ENCODE data around the gene KCTD16. TPM values are rescaled to one million over a fixed set of nuclear protein-coding genes. Genes with fewer than 3 reads are reported as not detected.

Gene KCTD16
- total and polyA plus RNA-seq, 2 experiments from 2014 or later = 0.02 to 0.76 TPM

- Mint-ChIP-seq H3K27me3 (ENCODE audit: insufficient read depth, low read depth, poor library complexity) (peaks cover 3% of the 10 kb centered on the region), H3K27ac (no peak overlapping the region), H3K9me3 (no peaks in the 10 kb centered on the region), H3K4me3 (no peak overlapping the region), H3K4me1 (peaks cover 3% of the 10 kb centered on the region; the same call in 1 of the 3 replicates), H3K36me3 (ENCODE audit: low read depth) (no peaks in the 10 kb centered on the region)
- TF ChIP-seq EZH2 (IDR thresholded peaks at IDR 0.05; ENCODE audit: low read depth, unreplicated experiment) (no peak), REST (IDR thresholded peaks at IDR 0.05; ENCODE audit: unreplicated experiment) (no peak), ZNF114 (CRISPR knock-in tag; IDR thresholded peaks at IDR 0.05) (no peak), NANOG (IDR thresholded peaks at IDR 0.05; ENCODE audit: borderline replicate concordance) (no peak), ZNF462 (CRISPR knock-in tag; IDR thresholded peaks at IDR 0.05) (no peak), EZH2phosphoT487 (IDR thresholded peaks at IDR 0.05; ENCODE audit: unreplicated experiment) (no peak), CTCF (conservative IDR thresholded peaks at IDR 0.05; ENCODE audit: low read depth in 2 of 2) (no peak), POLR2AphosphoS5 (IDR thresholded peaks at IDR 0.05; ENCODE audit: low read depth) (no peak), ZNF331 (CRISPR knock-in tag; IDR thresholded peaks at IDR 0.05; ENCODE audit: low read depth) (no peak), JUNB (IDR thresholded peaks at IDR 0.05; ENCODE audit: unreplicated experiment) (no peak), CREB1 (CRISPR knock-in tag; IDR thresholded peaks at IDR 0.05; ENCODE audit: low read depth) (no peak)
- TF ChIP-seq, protein P1, sequence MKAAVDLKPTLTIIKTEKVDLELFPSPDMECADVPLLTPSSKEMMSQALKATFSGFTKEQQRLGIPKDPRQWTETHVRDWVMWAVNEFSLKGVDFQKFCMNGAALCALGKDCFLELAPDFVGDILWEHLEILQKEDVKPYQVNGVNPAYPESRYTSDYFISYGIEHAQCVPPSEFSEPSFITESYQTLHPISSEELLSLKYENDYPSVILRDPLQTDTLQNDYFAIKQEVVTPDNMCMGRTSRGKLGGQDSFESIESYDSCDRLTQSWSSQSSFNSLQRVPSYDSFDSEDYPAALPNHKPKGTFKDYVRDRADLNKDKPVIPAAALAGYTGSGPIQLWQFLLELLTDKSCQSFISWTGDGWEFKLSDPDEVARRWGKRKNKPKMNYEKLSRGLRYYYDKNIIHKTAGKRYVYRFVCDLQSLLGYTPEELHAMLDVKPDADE (IDR thresholded peaks at IDR 0.05) = no peak
- H3K27me3 ChIP-seq (ENCODE audit: insufficient read depth) = no peaks in the 10 kb centered on the region
- no peak for DNase-seq (ENCODE audit: low spot score)
- H2AFZ ChIP-seq = no peak overlapping the region
- no peaks in the 10 kb centered on the region for H3K9me2 ChIP-seq (ENCODE audit: insufficient read depth)
- no peaks in the 10 kb centered on the region for H3K36me3 ChIP-seq (ENCODE audit: insufficient read depth)
- H3K27ac ChIP-seq (ENCODE audit: low read depth) = no peak overlapping the region
- no peaks in the 10 kb centered on the region for H4K20me1 ChIP-seq (replicated peaks; ENCODE audit: insufficient read depth)
- no peaks in the 10 kb centered on the region for H3K79me2 ChIP-seq (replicated peaks; ENCODE audit: insufficient read depth)
- H3K4me1 ChIP-seq (ENCODE audit: insufficient read depth) = no peaks in the 10 kb centered on the region
- no peak for ATAC-seq
- no peaks in the 10 kb centered on the region for H3F3A ChIP-seq (replicated peaks; ENCODE audit: low read depth)
- H3K4me3 ChIP-seq = no peak overlapping the region
- H3K4me2 ChIP-seq = no peak overlapping the region
Measured at GRCh38 chr5:144436007-144436406, 265.3 kb downstream of the KCTD16 start.
